K562 (cell line): Measurements from ENCODE around the gene MMP19. TPM values are rescaled to one million over a fixed set of nuclear protein-coding genes. Genes with fewer than 3 reads are reported as not detected.

Source experiments
- ATF7 ChIP-seq: fragments of 450-650 bp; IDR thresholded peaks from 2 replicates; pipeline ENCODE4 v1.7.1; 2014; ENCODE audit warnings: mild to moderate bottlenecking, moderate library complexity
- CEBPG ChIP-seq, 3 experiments: fragments of 200-800 bp in 1 of 3; sonication (Bioruptor generic) in 1 of 3; sonication (generic) in 1 of 3; formaldehyde crosslinking in 1 of 3; IDR thresholded peaks in 2 of 3; conservative IDR thresholded peaks in 1 of 3; 2 replicates each; pipeline versions ENCODE4 v1.6.1 to v1.8.0; 2016 to 2022; ENCODE audit warnings: missing compliant biosample characterization in 2 of 3, missing genetic modification characterization in 2 of 3, mild to moderate bottlenecking in 1 of 3, missing genetic modification reagents in 1 of 3
- NCOA4 ChIP-seq: fragments of 450-650 bp; IDR thresholded peaks from 2 replicates; pipeline ENCODE4 v1.6.1; 2018; ENCODE audit warnings: mild to moderate bottlenecking; ENCODE audit not compliant: partially characterized antibody
- RBBP5 ChIP-seq: fragments of 200-600 bp; sonication (generic); IDR thresholded peaks from 2 replicates; pipeline ENCODE4 v1.6.1; 2012; ENCODE audit warnings: borderline replicate concordance, mild to moderate bottlenecking, low read length, control low read depth, inconsistent platforms; ENCODE audit not compliant: insufficient read depth, poor library complexity, severe bottlenecking
- SOX6 ChIP-seq: fragments of 450-650 bp; IDR thresholded peaks from 2 replicates; pipeline ENCODE4 v1.6.1; 2014; ENCODE audit warnings: mild to moderate bottlenecking
- THAP12 ChIP-seq: fragments of 250-450 bp; sonication (Bioruptor Pico); IDR thresholded peaks from 2 replicates; pipeline ENCODE4 v1.9.0; 2021; ENCODE audit warnings: mild to moderate bottlenecking, inconsistent platforms
- ZBTB7A ChIP-seq: IDR thresholded peaks from 2 replicates; pipeline ENCODE4 v1.6.1; 2011; ENCODE audit warnings: low read depth, mild to moderate bottlenecking, low read length, moderate library complexity, borderline replicate concordance; ENCODE audit not compliant: control insufficient read depth
- ZNF586 ChIP-seq: fragments of 450-650 bp; formaldehyde crosslinking; conservative IDR thresholded peaks from 2 replicates; pipeline ENCODE4 v1.4.0; 2020; ENCODE audit warnings: mild to moderate bottlenecking, moderate library complexity
- polyA plus RNA-seq, 8 experiments: library from polyadenylated mRNA; depleted of rRNA in 4 of 8; stranded (reverse) in 5 of 8; unstranded in 3 of 8; fragments of >200 nt; fragmentation: Nextera tagmentation in 2 of 8; fragmentation: Illumina TruSeq in 1 of 8; extraction: Ambion mirVana in 2 of 8; extraction: Trizol in 1 of 8; gene quantifications; 2 replicates each; pipeline versions ENCODE4 v1.2.1 to v1.2.3, GENCODE V29; 2011 to 2014; ENCODE audit warnings: inconsistent platforms in 1 of 8, missing spikeins in 1 of 8
- total RNA-seq, 7 experiments: library from RNA; depleted of rRNA in 6 of 7; stranded (reverse); fragments of >200 nt in 6 of 7; fragmentation: Illumina TruSeq in 2 of 7; extraction: Trizol in 2 of 7; gene quantifications; 2 replicates each; pipeline versions ENCODE4 v1.2.1 to v1.2.3, GENCODE V29; 2011 to 2021; ENCODE audit warnings: low replicate concordance in 1 of 7
- TF ChIP-seq, protein P1 (sequence below): sonication (generic); formaldehyde crosslinking; IDR thresholded peaks from 2 replicates; pipeline ENCODE4 v1.8.1; 2023; ENCODE audit warnings: mild to moderate bottlenecking, missing genetic modification reagents, moderate library complexity
- TF ChIP-seq, protein P2 (sequence below), 2 experiments: fragments of 450-650 bp in 1 of 2; sonication (generic) in 1 of 2; formaldehyde crosslinking in 1 of 2; IDR thresholded peaks; 2 replicates each; pipeline versions ENCODE4 v1.7.1 to v1.9.0; 2016 to 2022; ENCODE audit warnings: inconsistent platforms in 1 of 2, mild to moderate bottlenecking in 1 of 2, missing genetic modification reagents in 1 of 2

Gene MMP19
- total and polyA plus RNA-seq, 9 of the 15 experiments (the other 6 are each of a cell fraction or from before 2014, with no cell fraction given) = 0.14 to 1.6 (median 0.66) TPM

DNA sequence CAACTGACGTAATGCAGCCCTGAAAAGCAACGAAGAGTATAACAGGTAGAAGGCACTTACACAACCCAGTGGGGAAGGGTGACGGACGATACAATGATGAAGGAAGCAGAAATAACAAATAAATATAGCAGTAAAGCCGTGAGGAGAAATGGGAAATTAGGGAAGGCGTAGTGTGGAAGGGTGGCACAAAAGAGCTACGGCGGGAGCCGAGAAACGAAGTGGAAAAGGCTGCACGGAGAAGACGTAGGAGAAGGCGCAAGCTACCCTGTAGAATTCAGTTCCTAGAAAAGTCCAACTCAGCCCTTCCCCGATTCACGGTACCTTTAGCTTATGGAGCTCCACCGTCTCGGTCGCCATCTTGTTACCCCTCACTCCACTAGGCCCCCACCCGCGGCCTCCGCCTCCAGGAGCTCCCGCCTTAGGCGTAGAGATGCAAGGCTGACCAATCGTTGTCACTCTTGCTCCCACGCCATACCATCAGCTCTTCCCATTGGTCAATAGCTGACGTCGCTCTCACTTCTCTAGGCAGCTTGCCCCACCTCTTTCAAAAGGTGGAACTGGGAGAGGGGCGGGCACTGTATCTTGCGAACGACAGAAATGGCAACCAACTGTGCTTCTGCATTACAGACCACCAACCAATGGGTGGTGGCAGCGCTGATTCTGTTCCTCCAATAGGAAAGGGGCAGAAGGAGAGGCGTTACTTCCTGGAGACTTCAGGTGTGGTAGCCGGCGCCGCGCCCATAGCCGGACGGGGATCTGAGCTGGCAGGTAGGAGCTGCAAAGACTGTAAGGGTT, 25.2 kb downstream of the MMP19 start, which contains the start of the genes ORMDL2 and SARNP (continued):
- peak; percentile 50; the same call in 1 of the 2 replicates for TF ChIP-seq CEBPG (CRISPR knock-in tag; IDR thresholded peaks at IDR 0.05)
- TF ChIP-seq CEBPG (tag; conservative IDR thresholded peaks at IDR 0.05 in 1 of 2, IDR thresholded peaks at IDR 0.05 in 1 of 2) = peak in 1 of 2 experiments; percentile 30; a peak in 1 of 4 replicates
- TF ChIP-seq ZNF586 (CRISPR knock-in tag) = no peak
- peak; percentile 84 for TF ChIP-seq ATF7
- TF ChIP-seq, protein P1, sequence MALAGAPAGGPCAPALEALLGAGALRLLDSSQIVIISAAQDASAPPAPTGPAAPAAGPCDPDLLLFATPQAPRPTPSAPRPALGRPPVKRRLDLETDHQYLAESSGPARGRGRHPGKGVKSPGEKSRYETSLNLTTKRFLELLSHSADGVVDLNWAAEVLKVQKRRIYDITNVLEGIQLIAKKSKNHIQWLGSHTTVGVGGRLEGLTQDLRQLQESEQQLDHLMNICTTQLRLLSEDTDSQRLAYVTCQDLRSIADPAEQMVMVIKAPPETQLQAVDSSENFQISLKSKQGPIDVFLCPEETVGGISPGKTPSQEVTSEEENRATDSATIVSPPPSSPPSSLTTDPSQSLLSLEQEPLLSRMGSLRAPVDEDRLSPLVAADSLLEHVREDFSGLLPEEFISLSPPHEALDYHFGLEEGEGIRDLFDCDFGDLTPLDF = peak; percentile 81
- TF ChIP-seq NCOA4 = no peak
- 0 out of 2 replicates have a peak, but pooled peaks have one; percentile 8 for TF ChIP-seq SOX6
- TF ChIP-seq THAP12 = peak; percentile 86
- no peak for TF ChIP-seq ZBTB7A
- TF ChIP-seq, protein P2, sequence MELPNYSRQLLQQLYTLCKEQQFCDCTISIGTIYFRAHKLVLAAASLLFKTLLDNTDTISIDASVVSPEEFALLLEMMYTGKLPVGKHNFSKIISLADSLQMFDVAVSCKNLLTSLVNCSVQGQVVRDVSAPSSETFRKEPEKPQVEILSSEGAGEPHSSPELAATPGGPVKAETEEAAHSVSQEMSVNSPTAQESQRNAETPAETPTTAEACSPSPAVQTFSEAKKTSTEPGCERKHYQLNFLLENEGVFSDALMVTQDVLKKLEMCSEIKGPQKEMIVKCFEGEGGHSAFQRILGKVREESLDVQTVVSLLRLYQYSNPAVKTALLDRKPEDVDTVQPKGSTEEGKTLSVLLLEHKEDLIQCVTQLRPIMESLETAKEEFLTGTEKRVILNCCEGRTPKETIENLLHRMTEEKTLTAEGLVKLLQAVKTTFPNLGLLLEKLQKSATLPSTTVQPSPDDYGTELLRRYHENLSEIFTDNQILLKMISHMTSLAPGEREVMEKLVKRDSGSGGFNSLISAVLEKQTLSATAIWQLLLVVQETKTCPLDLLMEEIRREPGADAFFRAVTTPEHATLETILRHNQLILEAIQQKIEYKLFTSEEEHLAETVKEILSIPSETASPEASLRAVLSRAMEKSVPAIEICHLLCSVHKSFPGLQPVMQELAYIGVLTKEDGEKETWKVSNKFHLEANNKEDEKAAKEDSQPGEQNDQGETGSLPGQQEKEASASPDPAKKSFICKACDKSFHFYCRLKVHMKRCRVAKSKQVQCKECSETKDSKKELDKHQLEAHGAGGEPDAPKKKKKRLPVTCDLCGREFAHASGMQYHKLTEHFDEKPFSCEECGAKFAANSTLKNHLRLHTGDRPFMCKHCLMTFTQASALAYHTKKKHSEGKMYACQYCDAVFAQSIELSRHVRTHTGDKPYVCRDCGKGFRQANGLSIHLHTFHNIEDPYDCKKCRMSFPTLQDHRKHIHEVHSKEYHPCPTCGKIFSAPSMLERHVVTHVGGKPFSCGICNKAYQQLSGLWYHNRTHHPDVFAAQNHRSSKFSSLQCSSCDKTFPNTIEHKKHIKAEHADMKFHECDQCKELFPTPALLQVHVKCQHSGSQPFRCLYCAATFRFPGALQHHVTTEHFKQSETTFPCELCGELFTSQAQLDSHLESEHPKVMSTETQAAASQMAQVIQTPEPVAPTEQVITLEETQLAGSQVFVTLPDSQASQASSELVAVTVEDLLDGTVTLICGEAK (IDR thresholded peaks at IDR 0.05) = peak; percentile 89
- TF ChIP-seq, protein P2 (CRISPR knock-in tag; IDR thresholded peaks at IDR 0.05) = no peak
- TF ChIP-seq RBBP5 = peak; percentile 93
